GM23338 (cell line): Measurements from ENCODE around the gene ETHE1. TPM values are rescaled to one million over a fixed set of nuclear protein-coding genes. Genes with fewer than 3 reads are reported as not detected.

Experiments used
- ATAC-seq: fragments of 200-7000 bp; cut with Tn5 transposase; 3 replicates; pipeline ENCODE4 v1.9.1; 2020
- DNase-seq: peaks from one replicate; pipeline ENCODE4 v3.0.0-alpha.2; 2015; ENCODE audit warnings: low spot score
- H2AFZ ChIP-seq: fragments of 200-600 bp; sonication (generic); 2 replicates; pipeline ENCODE4 v1.8.0; 2016; ENCODE audit warnings: antibody characterized with exemption, mild to moderate bottlenecking, moderate library complexity
- H3F3A ChIP-seq: fragments of 200-600 bp; sonication (generic); replicated peaks from 2 replicates; pipeline ENCODE4 v1.8.0; 2017; ENCODE audit warnings: antibody characterized with exemption, mixed run types, low read depth
- H3K27ac ChIP-seq: fragments of 200-600 bp; sonication (generic); 2 replicates; pipeline ENCODE4 v1.6.1; 2016; ENCODE audit warnings: low read depth
- H3K27me3 ChIP-seq: fragments of 200-600 bp; sonication (generic); 2 replicates; pipeline ENCODE4 v1.8.0; 2016; ENCODE audit warnings: mild to moderate bottlenecking, mixed run types, moderate library complexity; ENCODE audit not compliant: insufficient read depth
- H3K36me3 ChIP-seq: fragments of 200-600 bp; sonication (generic); 2 replicates; pipeline ENCODE4 v1.8.0; 2016; ENCODE audit warnings: mild to moderate bottlenecking; ENCODE audit not compliant: insufficient read depth
- H3K4me1 ChIP-seq: fragments of 200-600 bp; sonication (generic); 2 replicates; pipeline ENCODE4 v1.8.0; 2016; ENCODE audit warnings: mild to moderate bottlenecking, moderate library complexity; ENCODE audit not compliant: insufficient read depth
- H3K4me2 ChIP-seq: fragments of 200-600 bp; sonication (generic); 2 replicates; pipeline ENCODE4 v1.7.1; 2017; ENCODE audit warnings: mixed run types
- H3K4me3 ChIP-seq: fragments of 200-600 bp; sonication (generic); 2 replicates; pipeline ENCODE4 v1.6.1; 2016; ENCODE audit warnings: mixed run types
- H3K79me2 ChIP-seq: fragments of 200-600 bp; sonication (generic); replicated peaks from 2 replicates; pipeline ENCODE4 v1.8.0; 2017; ENCODE audit warnings: mild to moderate bottlenecking; ENCODE audit not compliant: insufficient read depth
- H3K9me2 ChIP-seq: fragments of 200-600 bp; sonication (generic); 2 replicates; pipeline ENCODE4 v1.8.0; 2017; ENCODE audit not compliant: insufficient read depth
- H4K20me1 ChIP-seq: fragments of 200-600 bp; sonication (generic); replicated peaks from 2 replicates; pipeline ENCODE4 v1.8.0; 2017; ENCODE audit warnings: mild to moderate bottlenecking; ENCODE audit not compliant: insufficient read depth
- H3K27ac Mint-ChIP-seq: 2 replicates; pipeline ENCODE4 v1.8.0; 2020; ENCODE audit warnings: inconsistent platforms, mild to moderate bottlenecking, moderate library complexity, mixed read lengths
- H3K27me3 Mint-ChIP-seq: 3 replicates; pipeline ENCODE4 v1.8.0; 2022; ENCODE audit warnings: low read depth, mild to moderate bottlenecking, moderate library complexity, mixed read lengths, inconsistent platforms; ENCODE audit not compliant: insufficient read depth, poor library complexity
- H3K36me3 Mint-ChIP-seq: 3 replicates; pipeline ENCODE4 v1.8.0; 2021; ENCODE audit warnings: low read depth, mild to moderate bottlenecking, inconsistent platforms, moderate library complexity, mixed read lengths
- H3K4me1 Mint-ChIP-seq: 3 replicates; pipeline ENCODE4 v1.8.0; 2020; ENCODE audit warnings: mild to moderate bottlenecking, inconsistent platforms, mixed read lengths
- H3K4me3 Mint-ChIP-seq: 3 replicates; pipeline ENCODE4 v1.8.0; 2021; ENCODE audit warnings: moderate library complexity, mild to moderate bottlenecking, inconsistent platforms, mixed read lengths
- H3K9me3 Mint-ChIP-seq: 3 replicates; pipeline ENCODE4 v1.8.0; 2020; ENCODE audit warnings: moderate library complexity, mild to moderate bottlenecking, inconsistent platforms, mixed read lengths
- CTCF ChIP-seq, 2 experiments: fragments of 200-600 bp in 1 of 2; sonication (generic) in 1 of 2; conservative IDR thresholded peaks; 2 replicates each; pipeline versions ENCODE4 v1.5.1 to v1.6.1; 2016 to 2017; ENCODE audit warnings: antibody characterized with exemption in 2 of 2, low read depth in 2 of 2, mild to moderate bottlenecking in 2 of 2, moderate library complexity in 1 of 2
- EZH2 ChIP-seq: fragments of 200-600 bp; sonication (generic); IDR thresholded peaks from one replicate; pipeline ENCODE4 v1.8.0; 2017; ENCODE audit warnings: antibody characterized with exemption, mild to moderate bottlenecking, low read depth; ENCODE audit not compliant: unreplicated experiment
- EZH2phosphoT487 ChIP-seq: fragments of 200-600 bp; sonication (generic); IDR thresholded peaks from one replicate; pipeline ENCODE4 v1.8.1; 2018; ENCODE audit warnings: antibody characterized with exemption; ENCODE audit not compliant: unreplicated experiment
- JUNB ChIP-seq: IDR thresholded peaks from one replicate; pipeline ENCODE4 v1.6.1; 2016; ENCODE audit warnings: antibody characterized with exemption; ENCODE audit not compliant: unreplicated experiment
- NANOG ChIP-seq: IDR thresholded peaks from 2 replicates; pipeline ENCODE4 v1.6.1; 2016; ENCODE audit warnings: antibody characterized with exemption, borderline replicate concordance
- STAT1 ChIP-seq: IDR thresholded peaks from one replicate; pipeline ENCODE4 v1.6.1; 2016; ENCODE audit warnings: antibody characterized with exemption; ENCODE audit not compliant: unreplicated experiment
- ZNF114 ChIP-seq: fragments of 250-450 bp; sonication (Bioruptor Pico); IDR thresholded peaks from 2 replicates; pipeline ENCODE4 v1.5.0; 2020; ENCODE audit warnings: mild to moderate bottlenecking, moderate library complexity
- ZNF331 ChIP-seq: fragments of 250-450 bp; sonication (Bioruptor Pico); IDR thresholded peaks from 2 replicates; pipeline ENCODE4 v1.5.0; 2020; ENCODE audit warnings: low read depth, mild to moderate bottlenecking, moderate library complexity
- ZNF462 ChIP-seq: fragments of 250-450 bp; sonication (Bioruptor Pico); IDR thresholded peaks from 2 replicates; pipeline ENCODE4 v1.5.0; 2020; ENCODE audit warnings: mild to moderate bottlenecking, moderate library complexity
- polyA plus RNA-seq: library from polyadenylated mRNA; unstranded; fragments of >200 nt; fragmentation: Nextera tagmentation; extraction: Ambion mirVana; gene quantifications from 2 replicates; pipeline ENCODE4 v1.2.1, GENCODE V29; 2016
- total RNA-seq: library from RNA; depleted of rRNA; stranded (reverse); fragments of >200 nt; shearing (Covaris generic); gene quantifications from 2 replicates; pipeline ENCODE4 v1.2.3, GENCODE V29; 2014

ETHE1 gene
- total and polyA plus RNA-seq, 2 experiments from 2014 or later, result 11.1 to 25.5 TPM

- TF ChIP-seq CTCF (conservative IDR thresholded peaks at IDR 0.05; ENCODE audit: low read depth in 2 of 2), result no peak
- TF ChIP-seq EZH2, result no peak
- TF ChIP-seq ZNF331 (CRISPR knock-in tag), result no peak
- no peak for TF ChIP-seq ZNF114 (CRISPR knock-in tag)
Measured at GRCh38 chr19:43467730-43468129, 59.3 kb downstream of the ETHE1 start (continued).

GRCh38 chr19:43467276-43467675, 59.7 kb downstream of the ETHE1 start:
- no peak overlapping the region for H3K4me2 ChIP-seq
- no peak overlapping the region for H3K4me3 Mint-ChIP-seq
- no peaks in the 10 kb centered on the region for H3K9me2 ChIP-seq
- no peaks in the 10 kb centered on the region for H3K36me3 Mint-ChIP-seq
- no peaks in the 10 kb centered on the region for H3K36me3 ChIP-seq
- H3K27ac Mint-ChIP-seq, result no peak overlapping the region
- peaks cover 22% of the 10 kb centered on the region for H3K27me3 ChIP-seq
- H3K4me1 Mint-ChIP-seq, result peaks cover 4% of the 10 kb centered on the region
- no peaks in the 10 kb centered on the region for H4K20me1 ChIP-seq
- no peak overlapping the region for H3K4me3 ChIP-seq
- TF ChIP-seq ZNF462 (CRISPR knock-in tag) (no peak), JUNB (no peak), NANOG (no peak), STAT1 (no peak), CTCF (conservative IDR thresholded peaks at IDR 0.05; ENCODE audit: low read depth in 2 of 2) (no peak), EZH2 (no peak), EZH2phosphoT487 (no peak), ZNF114 (CRISPR knock-in tag) (no peak)
- peaks cover 18% of the 10 kb centered on the region for H3K27me3 Mint-ChIP-seq
- no peaks in the 10 kb centered on the region for H3K79me2 ChIP-seq
- peaks cover 11% of the 10 kb centered on the region for H3F3A ChIP-seq
- peaks cover 10% of the 10 kb centered on the region for H3K4me1 ChIP-seq
- no peak overlapping the region for H3K27ac ChIP-seq
- DNase-seq (no peak), ATAC-seq (no peak)
- H2AFZ ChIP-seq, result no peak overlapping the region
- H3K9me3 Mint-ChIP-seq, result no peaks in the 10 kb centered on the region
